ENCODE measurements around the gene TP53BP2. TPM values are rescaled to one million over a fixed set of nuclear protein-coding genes. Genes with fewer than 3 reads are reported as not detected.

Gene TP53BP2
- total RNA-seq, 2 experiments from 2014 or later = 21.1 to 21.7 TPM

DNA sequence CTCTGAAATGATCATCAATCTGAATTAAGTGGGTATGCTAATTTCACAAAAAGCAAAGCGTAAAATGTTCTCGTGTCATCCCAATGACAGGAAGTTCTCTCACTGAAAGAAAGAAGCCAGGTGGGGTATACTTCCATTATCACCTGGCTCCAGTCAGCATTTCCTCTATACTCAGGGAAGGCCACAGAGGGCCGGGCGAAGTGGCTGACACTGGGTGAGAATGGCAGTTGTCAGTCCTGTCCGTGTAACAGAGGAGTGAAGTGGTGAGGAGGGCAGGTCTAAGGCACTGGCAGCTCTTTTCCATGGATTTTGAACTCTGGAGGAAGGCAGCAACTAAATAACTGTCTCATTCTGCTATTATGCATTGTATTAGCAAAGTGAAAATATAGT lies 73.0 kb downstream of the TP53BP2 start:
- POLR2A ChIA-PET = interaction anchor here (0.6 to 1.6 kb wide), 2 partner anchors 8 to 10 kb away, joined by 3 read pairs; no protein-coding TSS in a partner anchor
- TF ChIP-seq, protein P1, sequence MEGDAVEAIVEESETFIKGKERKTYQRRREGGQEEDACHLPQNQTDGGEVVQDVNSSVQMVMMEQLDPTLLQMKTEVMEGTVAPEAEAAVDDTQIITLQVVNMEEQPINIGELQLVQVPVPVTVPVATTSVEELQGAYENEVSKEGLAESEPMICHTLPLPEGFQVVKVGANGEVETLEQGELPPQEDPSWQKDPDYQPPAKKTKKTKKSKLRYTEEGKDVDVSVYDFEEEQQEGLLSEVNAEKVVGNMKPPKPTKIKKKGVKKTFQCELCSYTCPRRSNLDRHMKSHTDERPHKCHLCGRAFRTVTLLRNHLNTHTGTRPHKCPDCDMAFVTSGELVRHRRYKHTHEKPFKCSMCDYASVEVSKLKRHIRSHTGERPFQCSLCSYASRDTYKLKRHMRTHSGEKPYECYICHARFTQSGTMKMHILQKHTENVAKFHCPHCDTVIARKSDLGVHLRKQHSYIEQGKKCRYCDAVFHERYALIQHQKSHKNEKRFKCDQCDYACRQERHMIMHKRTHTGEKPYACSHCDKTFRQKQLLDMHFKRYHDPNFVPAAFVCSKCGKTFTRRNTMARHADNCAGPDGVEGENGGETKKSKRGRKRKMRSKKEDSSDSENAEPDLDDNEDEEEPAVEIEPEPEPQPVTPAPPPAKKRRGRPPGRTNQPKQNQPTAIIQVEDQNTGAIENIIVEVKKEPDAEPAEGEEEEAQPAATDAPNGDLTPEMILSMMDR (conservative IDR thresholded peaks at IDR 0.05; ENCODE audit: low read length) = no peak
- TF ChIP-seq EZH2phosphoT487 (IDR thresholded peaks at IDR 0.05; ENCODE audit: borderline replicate concordance, low read depth, low read length) = no peak
- Histone ChIP-seq H3K4me3 (ENCODE audit: low read depth, low read length, poor library complexity, severe bottlenecking) (no peak overlapping the region), H3K27ac (ENCODE audit: low read depth, low read length, poor library complexity, severe bottlenecking) (no peak overlapping the region), H3K4me2 (ENCODE audit: low read length) (no peak overlapping the region), H2AFZ (ENCODE audit: low read length) (no peak overlapping the region), H4K20me1 (ENCODE audit: insufficient read depth, low read length) (no peaks in the 10 kb centered on the region), H3K79me2 (ENCODE audit: insufficient read depth, low read depth, low read length) (no peaks in the 10 kb centered on the region), H3K9me2 (ENCODE audit: insufficient read depth, low read length) (no peaks in the 10 kb centered on the region), H3K36me3 (ENCODE audit: insufficient read depth, low read length) (peaks cover 10% of the 10 kb centered on the region), H3K9me3 (ENCODE audit: low read length) (no peaks in the 10 kb centered on the region), H3K4me1 (ENCODE audit: insufficient read depth, low read length, poor library complexity, severe bottlenecking) (no peaks in the 10 kb centered on the region)
- no peak for DNase-seq (ENCODE audit: low spot score)
- CTCF ChIA-PET (ENCODE audit: unreplicated experiment) = no interaction called here
- intact Hi-C loops (cut with micrococcal nuclease; ENCODE audit: unreplicated experiment) = no loop called here
- BruUV-seq (replicated peaks) = no TSS peak

DNA sequence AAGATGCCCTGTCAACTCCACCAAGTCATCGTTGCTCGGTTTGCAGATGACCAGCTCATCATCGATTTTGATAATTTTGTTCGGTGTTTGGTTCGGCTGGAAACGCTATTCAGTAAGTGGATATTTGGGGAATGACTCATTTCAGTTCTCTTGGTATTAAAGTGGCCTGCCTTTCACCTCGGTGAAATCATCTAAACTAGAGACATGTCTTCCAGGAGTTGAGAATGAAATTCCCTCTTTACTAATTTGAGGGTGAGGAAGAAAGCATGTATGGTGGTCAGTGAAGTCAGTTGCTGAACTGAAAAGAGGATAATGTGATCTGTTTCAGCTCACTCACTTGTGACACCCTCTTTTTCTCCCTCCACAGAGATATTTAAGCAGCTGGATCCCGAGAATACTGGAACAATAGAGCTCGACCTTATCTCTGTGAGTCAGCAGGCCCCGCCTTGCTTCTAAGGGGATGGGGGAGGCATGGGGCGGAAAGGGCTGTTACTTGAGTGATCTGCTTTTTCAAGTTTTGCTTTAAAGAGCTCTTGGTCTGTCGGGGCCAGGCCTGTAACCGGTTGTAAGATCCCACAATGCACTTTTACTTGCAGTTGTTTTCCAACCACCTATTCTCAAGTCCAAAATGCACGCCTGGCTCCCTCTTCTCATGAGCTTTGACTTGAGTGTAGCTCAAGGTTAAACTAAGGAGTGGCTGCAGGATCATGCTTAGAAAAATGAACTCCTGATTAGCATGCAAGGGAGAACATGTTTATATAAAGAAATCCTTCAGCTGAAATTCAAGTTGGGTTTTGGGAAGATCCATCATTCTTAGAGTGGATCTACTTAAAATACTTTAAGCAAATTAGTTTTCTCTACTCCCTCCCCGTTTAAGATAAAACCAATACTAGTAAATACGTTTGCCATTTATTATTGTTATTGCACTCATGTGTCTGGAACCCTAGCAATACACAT lies 73.7 kb downstream of the TP53BP2 start:
- no peak overlapping the region for H3K4me2 ChIP-seq (ENCODE audit: low read length)
- intact Hi-C loops (cut with micrococcal nuclease; ENCODE audit: unreplicated experiment) = no loop called here
- no peak for DNase-seq (ENCODE audit: low spot score)
- H3K27ac ChIP-seq (ENCODE audit: low read depth, low read length, poor library complexity, severe bottlenecking) = no peak overlapping the region
- no peak overlapping the region for H2AFZ ChIP-seq (ENCODE audit: low read length)
- no peaks in the 10 kb centered on the region for H3K9me3 ChIP-seq (ENCODE audit: low read length)
- no peaks in the 10 kb centered on the region for H3K4me1 ChIP-seq (ENCODE audit: insufficient read depth, low read length, poor library complexity, severe bottlenecking)
- BruUV-seq (replicated peaks) = no TSS peak
- POLR2A ChIA-PET = interaction anchor here (0.6 to 1.6 kb wide), 4 partner anchors 9 to 43 kb away, joined by 3 to 4 read pairs (median 4); no protein-coding TSS in a partner anchor
- CTCF ChIA-PET (ENCODE audit: unreplicated experiment) = no interaction called here
- no peaks in the 10 kb centered on the region for H3K79me2 ChIP-seq (ENCODE audit: insufficient read depth, low read depth, low read length)
- no peak overlapping the region for H3K4me3 ChIP-seq (ENCODE audit: low read depth, low read length, poor library complexity, severe bottlenecking)
- no peak for TF ChIP-seq EZH2phosphoT487 (IDR thresholded peaks at IDR 0.05; ENCODE audit: borderline replicate concordance, low read depth, low read length)
- TF ChIP-seq, protein P1 (conservative IDR thresholded peaks at IDR 0.05; ENCODE audit: low read length) = no peak
- H3K36me3 ChIP-seq (ENCODE audit: insufficient read depth, low read length) = peaks cover 4% of the 10 kb centered on the region; the same call in 1 of the 2 replicates
- H4K20me1 ChIP-seq (ENCODE audit: insufficient read depth, low read length) = no peaks in the 10 kb centered on the region
- no peaks in the 10 kb centered on the region for H3K9me2 ChIP-seq (ENCODE audit: insufficient read depth, low read length)

DNA sequence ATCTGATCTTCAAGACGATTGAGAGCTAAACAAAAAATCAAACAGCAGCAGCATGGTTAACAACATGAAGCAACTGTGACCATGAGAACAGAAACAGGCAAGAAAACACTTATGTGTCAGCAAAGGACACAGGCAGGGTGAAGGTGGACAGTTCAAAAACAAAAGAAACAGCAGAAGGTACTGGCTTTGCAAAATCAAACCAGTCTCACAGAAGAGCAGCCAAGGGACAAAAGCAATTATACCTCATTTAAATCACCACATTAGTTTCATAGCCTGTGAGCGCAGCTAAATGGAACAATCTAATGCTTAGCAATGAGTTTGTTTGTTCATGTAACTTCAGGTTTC lies 74.3 kb downstream of the TP53BP2 start:
- Histone ChIP-seq H4K20me1 (ENCODE audit: insufficient read depth, low read length) (no peaks in the 10 kb centered on the region), H3K36me3 (ENCODE audit: insufficient read depth, low read length) (0 out of 2 replicates have a peak, but pooled peaks cover 3% of the 10 kb centered on the region), H3K4me1 (ENCODE audit: insufficient read depth, low read length, poor library complexity, severe bottlenecking) (no peaks in the 10 kb centered on the region), H3K4me2 (ENCODE audit: low read length) (no peak overlapping the region), H3K9me2 (ENCODE audit: insufficient read depth, low read length) (no peaks in the 10 kb centered on the region), H3K9me3 (ENCODE audit: low read length) (no peaks in the 10 kb centered on the region), H3K79me2 (ENCODE audit: insufficient read depth, low read depth, low read length) (no peaks in the 10 kb centered on the region), H3K4me3 (ENCODE audit: low read depth, low read length, poor library complexity, severe bottlenecking) (no peak overlapping the region), H2AFZ (ENCODE audit: low read length) (no peak overlapping the region), H3K27ac (ENCODE audit: low read depth, low read length, poor library complexity, severe bottlenecking) (no peak overlapping the region)
- ChIA-PET CTCF (ENCODE audit: unreplicated experiment) (no interaction called here), POLR2A (interaction anchor here (0.6 to 1.6 kb wide), 3 partner anchors 9 to 42 kb away, joined by 3 to 4 read pairs (median 4); no protein-coding TSS in a partner anchor)
- no TSS peak for BruUV-seq (replicated peaks)
- no peak for DNase-seq (ENCODE audit: low spot score)
- no peak for TF ChIP-seq EZH2phosphoT487 (IDR thresholded peaks at IDR 0.05; ENCODE audit: borderline replicate concordance, low read depth, low read length)
- TF ChIP-seq, protein P1 (conservative IDR thresholded peaks at IDR 0.05; ENCODE audit: low read length) = no peak
- intact Hi-C loops (cut with micrococcal nuclease; ENCODE audit: unreplicated experiment) = no loop called here

All from OCI-LY7 (cell line).